Activated gamma-delta T cell treated with anti-CD3 and anti-CD28 coated beads, Interleukin-2, amount 50 U/mL, for 16 hours (primary cell): Measurements from ENCODE around the gene TNFAIP8L1.
"Not testable (repeated sequence)": the region's sequence is repeated elsewhere in the genome, so short reads cannot be mapped to it uniquely, and the experiment has no call there.

ENCODE experiments used
- DNase-seq: peaks from one replicate; pipeline ENCODE4 v3.0.0-alpha.2; 2020; ENCODE audit warnings: low read depth

Gene TNFAIP8L1

DNA sequence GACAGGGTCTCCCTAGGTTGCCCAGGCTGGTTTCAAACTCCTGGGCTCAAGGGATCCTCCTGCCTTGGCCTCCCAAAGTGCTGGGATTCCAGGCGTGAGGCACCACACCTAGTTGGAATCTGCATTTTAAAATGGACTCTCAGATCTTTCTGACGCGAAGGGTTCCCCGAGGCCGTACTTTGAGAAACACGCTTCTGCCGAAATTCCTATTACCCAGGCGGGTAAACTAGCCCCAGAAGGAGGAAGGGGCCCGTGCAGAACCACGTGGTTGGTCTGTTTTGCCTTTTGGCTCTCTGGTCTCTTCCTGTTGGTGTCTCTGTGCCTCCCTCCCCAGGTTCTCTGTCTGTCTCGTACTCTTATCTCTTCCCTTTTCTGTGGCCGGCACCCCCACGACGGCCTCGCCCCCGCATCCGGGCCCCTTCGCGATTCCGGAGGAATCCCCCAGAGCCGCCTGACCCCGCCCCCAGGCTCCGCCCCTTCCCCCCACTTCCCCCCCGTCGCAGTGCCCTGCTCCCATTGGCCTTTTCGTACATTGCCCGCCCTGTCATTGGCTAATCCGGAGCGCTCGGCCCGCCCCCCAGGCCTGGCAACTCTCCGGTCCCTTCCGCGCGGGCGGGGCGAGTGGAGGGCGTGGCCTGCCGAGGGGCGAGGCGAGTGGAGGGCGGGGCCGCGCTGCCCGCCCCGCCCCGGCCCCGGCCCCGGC, at the start of gene TNFAIP8L1:
TSS of gene TNFAIP8L1 (plus strand) at position 689 of the 703 bp plus-strand sequence. CDS start 12,354 bp downstream, outside the sequence.
- DNase-seq = peak; percentile 98

DNA sequence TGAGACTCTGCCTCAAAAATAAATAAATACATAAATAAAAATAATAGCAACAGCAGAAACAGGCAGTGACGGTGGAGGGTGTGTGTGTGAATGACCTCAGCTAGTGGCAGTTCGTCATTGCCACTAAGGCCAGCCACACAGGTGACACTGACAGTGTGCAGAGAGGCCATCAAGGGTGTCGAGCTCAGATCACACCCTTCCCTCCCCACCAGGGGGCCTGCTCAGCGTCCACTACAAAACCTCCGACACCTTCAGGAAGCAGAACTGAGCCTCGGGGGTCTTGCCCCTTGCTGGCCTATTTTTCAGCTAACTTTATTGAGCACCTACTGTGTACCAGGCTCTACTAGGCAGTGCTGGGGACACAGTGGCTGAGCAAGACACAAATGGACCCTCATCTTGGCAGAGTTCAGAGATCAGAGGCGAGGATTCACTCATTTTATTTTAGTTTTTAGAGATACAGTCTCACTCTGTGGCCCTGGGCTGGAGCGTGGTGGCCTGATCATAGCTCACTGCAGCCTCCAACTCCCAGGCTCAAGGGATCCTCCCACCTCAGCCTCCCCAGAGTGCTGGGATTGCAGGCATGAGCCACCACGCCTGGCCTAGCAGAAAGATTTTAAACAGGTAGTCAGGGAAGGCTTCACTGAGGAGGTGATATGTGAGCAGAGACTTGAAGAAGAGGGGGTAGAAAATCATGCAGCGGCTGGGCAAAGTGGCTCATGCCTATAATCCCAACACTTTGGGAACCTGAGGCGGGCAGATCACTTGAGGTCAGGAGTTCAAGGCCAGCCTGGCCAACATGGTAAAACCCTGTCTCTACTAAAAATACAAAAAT, 49.5 kb upstream of the TNFAIP8L1 start:
- DNase-seq = no peak

DNA sequence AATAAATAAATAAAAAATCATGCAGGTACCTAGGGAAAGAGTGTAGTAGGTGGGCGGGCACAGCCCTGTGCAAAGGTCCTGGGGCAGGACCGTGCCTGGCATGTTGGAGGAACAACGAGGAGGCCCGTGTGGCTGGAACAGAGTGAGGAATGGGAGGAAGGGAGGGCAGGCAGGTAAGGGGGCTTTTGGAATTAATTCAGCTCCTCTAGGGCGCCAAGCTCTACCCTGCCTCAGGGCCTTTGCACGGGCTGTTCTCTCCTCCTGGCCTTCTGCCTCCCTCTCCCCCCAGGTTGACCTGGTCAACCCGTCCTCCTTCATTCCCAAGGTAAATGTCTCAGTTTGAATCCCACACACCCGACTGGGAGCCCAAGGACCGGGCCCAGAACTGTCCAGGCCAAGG, 48.8 kb upstream of the TNFAIP8L1 start:
- DNase-seq = no peak

DNA sequence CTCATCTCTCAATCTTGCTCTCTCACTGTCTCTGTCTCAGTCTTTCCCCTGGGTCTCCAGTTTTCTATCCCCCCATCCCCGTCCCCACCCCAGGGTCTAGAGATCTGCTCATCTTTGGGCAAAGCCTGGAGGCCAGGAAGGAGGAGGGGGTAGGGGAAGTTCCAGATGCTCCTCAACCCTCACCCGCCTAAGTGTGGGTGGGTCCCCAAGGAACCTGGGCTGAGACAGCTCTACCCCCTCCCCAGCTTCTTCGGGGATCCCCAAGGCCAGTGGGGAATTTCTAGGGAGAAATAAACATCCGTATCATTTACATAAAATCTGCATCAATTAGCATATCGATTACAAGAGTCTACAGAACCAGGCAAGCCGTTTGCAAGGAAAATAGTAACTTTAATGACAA, 48.0 kb upstream of the TNFAIP8L1 start:
- DNase-seq = no peak

DNA sequence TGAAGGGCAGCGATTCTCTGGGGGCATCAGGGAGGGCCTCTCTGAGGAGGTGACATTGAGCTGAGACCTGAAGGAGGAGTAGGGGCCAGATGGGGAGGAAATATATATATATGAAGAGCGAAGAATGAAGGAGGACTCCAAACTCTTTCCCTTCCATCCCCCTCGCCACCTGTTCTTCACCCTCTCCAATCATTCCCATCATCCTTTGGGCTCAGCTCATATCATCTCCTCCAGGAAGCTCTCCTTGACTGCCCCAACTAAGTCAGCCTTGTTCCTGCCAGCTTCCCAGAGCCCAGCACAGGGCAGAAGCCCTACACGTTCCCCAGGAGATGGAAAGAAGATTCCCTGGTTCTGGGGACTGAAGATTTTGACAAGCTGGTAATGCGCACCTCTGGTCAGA, 46.9 kb upstream of the TNFAIP8L1 start:
- DNase-seq = no peak

DNA sequence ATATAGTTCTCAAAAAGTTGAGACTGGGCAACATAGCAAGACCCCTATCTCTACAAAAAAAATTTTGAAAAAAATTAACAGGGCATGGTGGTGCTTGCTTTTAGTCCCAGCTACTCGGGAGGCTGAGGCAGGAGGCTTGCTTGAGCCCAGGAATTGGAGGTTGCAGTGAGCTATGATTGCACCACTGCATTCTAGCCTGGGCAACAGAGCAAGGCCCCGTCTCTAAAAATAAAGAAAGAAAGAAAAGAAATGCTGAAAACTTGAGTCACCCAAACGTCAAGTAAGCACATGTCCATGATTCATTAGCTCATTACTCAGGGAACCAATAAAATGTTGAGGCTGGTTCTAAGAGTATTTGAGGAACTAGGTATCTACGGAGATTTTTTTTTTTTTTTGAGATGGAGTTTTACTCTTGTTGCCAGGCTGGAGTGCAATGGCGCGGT, 45.9 kb upstream of the TNFAIP8L1 start:
- DNase-seq = no peak

DNA sequence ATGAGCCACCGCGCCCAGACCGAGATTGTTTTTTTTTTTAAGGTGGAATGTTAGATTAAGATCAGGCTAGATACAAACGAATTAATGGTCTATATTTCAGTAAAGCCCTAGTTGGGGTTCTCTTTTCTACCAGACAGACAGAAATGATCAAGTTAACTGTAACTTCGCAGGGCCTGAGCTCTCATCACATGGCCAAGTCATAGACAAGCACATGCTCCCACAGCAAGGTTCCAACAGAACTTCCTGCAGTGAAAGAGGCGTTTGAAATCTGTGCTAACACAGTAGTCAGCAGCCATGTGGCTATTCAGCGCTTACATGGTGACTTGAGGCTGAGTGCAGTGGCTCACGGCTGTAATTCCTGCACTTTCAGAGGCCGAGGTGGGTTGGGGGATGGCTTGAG, 45.1 kb upstream of the TNFAIP8L1 start:
- DNase-seq = no peak

DNA sequence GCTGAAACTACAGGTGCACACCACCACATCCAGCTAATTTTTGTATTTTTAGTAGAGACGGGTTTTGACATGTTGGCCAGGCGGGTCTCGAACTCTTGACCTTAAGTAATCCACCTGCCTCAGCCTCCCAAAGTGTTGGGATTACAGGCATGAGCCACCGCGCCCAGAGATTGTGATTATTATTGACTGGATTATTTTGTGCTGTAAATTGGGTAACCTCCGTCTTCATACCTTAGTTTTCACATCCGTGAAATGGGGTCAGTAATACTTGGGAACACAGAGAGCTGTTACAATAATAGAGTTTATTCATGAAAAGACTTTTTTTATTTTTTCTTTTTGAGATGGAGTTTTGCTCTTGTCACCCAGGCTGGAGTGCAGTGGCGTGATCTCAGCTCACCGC, 44.2 kb upstream of the TNFAIP8L1 start:
- not testable (repeated sequence) for DNase-seq

DNA sequence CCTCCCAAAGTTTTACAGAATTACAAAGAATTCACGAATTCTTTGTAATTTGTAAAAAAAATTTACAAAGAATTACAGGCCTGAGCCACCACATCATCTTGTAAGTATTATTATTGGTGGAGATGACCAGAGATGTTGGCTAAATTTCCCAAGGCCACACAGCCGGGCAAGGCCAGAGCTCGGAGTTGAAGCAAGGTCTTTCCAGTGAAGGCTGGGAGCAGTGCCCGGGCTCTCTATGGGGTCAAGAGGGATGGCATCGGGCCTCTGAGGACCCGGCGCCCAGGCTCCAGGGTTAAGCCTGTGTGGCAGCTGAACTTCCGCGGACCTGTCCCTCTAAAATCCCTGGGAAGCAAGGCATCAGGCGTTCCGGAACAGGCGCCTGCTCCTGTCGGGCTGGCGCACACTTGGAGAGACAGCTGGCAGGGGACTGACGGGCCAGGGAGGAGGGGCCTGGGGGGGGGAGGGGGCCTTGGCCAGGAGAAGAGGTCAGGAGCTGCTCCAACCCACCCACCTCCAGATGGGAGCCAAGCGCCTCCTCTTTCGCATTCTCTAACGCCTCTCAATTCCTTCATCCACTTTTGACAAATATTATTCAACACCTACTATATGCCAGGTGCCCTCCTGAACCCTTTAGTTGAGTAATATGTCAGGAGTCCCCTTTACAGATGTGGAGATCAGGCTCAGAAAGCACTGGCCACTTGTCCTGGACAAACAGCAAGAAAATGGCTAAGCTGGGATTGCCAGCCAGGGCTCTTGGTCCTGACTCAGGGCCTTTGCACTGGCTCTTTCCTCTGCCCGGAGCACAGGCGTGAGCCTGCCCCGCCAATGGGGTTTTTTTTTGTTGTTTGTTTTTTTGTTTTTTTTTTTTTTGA, 43.0 kb upstream of the TNFAIP8L1 start:
- DNase-seq = no peak

DNA sequence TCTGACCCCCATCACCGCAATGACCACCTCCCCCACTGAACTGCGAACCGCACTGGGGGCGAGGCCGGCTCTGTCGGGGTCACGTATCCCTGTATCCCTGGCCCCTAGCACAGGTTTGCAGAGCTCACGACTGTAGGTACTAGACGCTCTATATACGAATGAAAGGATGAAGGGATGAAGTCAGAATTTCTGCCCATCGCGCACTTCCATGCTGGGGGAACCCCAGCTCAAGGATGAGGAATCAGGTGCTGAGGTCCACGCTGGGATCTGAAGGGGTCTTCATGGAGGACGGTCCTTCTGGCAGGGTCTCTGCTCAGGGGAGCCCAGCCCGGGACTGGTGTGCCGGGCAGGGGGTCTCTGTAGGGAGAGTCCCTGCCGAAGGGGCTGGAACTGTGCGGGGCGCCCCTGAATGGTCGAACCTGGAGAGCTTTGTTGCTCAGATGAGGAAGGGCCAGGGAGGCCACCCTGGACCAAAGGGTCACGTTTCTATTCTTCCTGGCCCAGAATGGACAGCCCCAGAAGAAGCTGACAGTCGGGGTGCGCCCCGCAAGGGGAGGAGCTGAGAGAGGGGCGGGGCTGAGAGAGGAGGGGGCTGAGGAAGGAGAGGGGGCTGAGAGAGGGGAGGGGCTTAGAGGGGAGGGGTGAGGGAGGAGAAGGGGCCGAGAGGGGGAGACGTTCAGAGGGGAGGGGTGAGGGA, 41.9 kb upstream of the TNFAIP8L1 start:
- DNase-seq = no peak

DNA sequence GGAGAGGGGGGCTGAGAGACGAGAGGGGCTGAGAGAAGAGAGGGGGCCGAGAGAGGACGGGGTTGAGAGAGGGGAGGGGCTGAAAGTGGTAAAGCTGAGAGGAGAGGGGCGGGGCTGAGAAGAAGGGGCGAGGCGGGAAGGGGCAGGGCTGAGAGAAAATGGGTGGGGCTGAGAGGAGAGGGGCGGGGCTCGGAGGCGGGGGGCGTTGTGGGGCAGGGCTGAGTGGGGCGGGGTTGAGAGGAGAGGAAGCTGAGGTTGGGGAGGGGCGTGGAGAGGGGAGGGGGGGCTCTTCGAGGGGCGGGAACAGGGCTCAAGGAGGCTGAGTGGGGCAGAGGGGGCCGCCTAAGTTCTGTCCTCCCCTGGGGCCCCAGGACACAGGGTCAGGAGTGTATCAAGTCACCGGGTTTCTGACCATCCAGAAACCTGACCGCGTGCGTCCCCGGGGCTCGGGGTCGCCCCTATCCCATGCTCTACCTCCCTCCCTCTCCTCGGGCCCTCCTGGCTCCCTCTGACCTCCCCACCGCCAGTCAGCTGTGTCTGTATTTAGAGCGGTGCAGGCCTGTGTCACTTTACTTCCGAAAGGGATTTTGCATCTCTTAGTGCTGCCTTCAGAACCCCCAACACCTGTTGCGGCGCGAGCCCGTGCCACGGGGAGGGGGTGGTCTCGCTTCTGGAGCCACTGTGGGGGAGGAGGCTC, 41.2 kb upstream of the TNFAIP8L1 start:
- peak; percentile 24 for DNase-seq

DNA sequence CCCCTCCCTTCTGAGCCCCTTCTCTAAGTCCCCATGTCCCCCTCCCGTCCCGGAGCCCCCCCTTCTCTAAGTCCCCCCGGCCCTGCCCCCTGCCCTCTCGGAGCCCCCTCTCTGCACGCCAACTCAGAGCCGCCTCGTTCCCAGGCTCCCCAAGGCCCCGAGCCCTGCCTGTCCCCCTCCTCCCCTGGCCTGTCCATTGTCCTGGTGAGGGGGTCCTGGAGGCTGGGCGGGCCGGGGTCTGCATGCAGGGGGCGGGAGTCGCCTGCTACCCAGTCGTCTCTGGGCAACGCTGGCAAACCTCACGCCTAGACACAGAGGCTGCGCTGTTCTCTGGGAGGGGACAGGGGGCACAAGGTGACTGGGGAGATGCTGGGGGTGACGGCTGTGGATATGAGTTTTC, 40.6 kb upstream of the TNFAIP8L1 start:
- DNase-seq = no peak

DNA sequence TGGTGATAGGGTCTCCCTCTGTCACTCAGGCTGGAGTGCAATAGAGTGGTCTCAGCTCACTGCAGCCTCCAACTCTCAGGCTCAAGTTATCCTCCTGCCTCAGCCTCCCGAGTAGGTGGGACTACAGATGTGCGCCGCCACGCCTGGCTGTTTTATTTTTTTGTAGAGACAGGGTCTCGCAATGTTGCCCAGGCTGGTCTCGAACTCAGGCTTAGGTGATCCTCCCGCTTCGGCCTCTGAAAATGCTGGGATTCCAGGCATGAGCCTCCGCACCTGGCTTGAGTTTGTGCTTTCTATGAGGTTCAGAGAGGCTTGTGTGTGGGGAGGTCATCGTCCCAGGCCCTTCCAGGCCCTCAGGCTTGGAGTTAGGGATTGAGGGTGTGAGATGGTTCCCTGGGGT, 39.2 kb upstream of the TNFAIP8L1 start:
- no peak for DNase-seq

DNA sequence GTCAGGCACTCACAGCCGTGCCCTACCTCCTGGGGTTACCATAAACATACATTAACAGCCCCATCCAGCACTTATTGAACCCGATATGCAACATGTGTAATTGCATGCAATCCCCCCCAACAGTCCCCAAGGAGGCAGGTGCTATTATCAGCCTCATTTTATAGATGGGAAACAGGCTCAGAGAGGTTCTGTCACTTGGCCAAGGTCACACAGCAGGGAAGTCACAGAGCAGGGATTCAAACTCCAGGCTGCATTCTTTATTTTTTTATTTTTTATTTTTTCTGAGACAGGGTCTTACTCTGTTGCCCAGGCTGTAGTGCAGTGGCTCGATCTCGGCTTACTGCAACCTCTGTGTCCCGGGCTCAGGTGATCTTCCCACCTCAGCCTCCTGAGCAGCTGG, 38.4 kb upstream of the TNFAIP8L1 start:
- DNase-seq = no peak

DNA sequence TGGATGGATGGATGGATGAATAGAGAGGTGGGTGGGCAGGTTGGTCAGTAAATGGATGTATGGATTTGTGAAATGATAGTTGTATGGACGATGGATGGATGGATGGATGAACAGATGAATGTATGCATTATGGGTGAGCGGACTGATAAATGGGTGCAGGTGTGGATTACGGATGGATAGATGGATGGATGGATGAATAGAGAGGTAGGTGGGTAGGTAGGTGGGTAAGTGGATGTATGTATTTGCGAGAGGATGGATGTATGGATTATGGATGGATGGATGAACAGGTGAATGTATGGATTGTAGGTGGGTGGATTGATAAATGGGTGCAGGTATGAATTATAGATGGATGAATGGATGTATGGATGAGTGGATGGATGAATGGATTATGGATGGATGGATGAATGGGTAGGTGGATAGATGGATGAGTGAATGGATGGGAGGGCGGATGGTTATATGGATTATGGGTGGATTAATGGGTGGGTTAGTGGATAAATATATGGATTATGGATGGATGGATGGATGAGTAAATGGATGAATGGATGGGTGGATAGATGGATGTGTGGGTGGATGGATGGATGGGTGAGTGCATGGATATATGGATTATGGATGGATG, 37.0 kb upstream of the TNFAIP8L1 start:
- no peak for DNase-seq

DNA sequence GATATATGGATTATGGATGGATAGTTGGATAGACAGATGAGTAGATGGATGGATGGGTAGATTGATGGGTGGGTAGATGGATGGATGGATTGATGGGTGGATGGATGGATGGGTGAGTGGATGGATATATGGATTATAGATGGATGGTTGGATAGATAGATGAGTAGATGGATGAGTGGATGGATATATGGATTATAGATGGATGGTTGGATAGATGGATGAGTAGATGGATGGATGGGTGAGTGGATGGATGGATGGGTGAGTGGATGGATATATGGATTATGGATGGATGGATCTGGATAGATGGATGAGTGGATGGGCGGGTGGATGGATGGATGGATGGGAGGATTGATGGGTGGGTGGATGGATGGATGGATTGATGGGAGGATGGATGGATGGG, 36.4 kb upstream of the TNFAIP8L1 start:
- no peak for DNase-seq

DNA sequence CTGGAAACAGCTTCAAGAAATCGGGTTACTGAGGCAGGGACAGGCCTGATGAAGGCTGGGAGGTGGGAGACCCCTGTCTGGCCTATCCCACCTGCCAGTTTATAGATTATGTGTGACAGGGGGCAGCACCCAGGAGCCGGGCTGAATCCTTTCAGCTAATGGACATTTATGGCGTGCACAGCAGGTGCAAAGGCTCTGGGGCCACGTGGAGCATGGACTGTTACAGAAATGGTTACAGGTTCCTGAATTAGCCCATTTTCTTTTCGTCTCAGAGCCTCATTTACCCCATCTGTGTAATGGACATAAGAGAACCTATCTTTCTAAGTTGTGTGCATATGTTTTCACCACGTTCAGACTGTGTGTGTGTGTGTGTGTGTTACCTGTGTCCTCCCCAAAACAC, 34.4 kb upstream of the TNFAIP8L1 start:
- no peak for DNase-seq

DNA sequence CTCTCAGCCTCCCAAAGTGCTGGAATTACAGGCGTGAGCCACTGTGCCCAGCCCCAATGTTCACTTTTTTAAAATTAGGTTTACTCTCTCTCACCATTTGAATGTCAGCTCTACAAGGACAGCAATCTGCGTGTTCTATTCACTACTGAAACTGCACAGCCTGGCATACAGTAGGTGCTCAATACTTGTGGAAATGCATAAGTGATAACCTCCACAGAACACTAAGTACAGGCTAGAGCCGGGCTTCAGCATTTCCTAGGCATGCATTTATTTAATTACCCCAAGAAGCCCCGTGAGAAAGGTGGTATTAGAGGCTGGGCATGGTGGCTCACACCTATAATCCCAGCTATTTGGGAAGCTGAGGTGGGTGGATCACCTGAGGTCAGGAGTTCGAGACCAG, 33.1 kb upstream of the TNFAIP8L1 start:
- DNase-seq = no peak

DNA sequence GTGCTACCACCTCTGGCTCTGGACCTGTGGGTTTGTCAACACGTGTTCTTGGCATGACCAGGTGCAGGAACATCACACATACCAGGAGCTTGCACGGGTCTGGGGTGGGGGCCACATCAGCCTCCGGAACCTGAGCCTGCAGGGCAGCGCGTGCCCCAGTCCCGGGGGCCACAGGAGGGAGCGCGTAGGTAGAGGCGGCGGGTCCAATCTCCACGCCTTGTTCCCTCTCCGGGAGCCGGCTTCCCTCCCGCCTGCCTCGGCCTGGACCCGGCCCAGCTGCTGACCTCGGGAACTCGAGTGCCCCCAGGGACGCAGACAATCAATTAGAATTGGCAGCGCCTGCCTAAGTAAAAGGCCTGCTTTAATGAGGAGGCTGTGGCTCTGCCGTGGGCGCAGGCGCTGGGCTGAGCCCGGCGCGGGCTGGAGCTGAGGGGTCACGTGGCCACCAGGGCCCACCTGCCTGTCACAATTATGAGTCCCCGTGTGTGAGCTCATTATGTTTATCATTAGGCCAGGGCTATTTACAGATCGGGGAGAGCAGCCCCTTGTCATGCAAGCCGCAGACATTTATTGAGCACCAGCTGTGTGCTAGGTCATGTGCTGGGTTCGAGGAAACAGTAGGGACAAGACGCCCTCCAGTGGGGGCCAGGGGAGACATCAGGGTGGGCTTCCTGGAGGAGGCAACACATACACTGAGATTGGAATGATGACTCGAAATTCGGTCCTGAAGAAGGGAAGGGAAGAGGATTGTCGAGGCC, 32.2 kb upstream of the TNFAIP8L1 start:
- no peak for DNase-seq

DNA sequence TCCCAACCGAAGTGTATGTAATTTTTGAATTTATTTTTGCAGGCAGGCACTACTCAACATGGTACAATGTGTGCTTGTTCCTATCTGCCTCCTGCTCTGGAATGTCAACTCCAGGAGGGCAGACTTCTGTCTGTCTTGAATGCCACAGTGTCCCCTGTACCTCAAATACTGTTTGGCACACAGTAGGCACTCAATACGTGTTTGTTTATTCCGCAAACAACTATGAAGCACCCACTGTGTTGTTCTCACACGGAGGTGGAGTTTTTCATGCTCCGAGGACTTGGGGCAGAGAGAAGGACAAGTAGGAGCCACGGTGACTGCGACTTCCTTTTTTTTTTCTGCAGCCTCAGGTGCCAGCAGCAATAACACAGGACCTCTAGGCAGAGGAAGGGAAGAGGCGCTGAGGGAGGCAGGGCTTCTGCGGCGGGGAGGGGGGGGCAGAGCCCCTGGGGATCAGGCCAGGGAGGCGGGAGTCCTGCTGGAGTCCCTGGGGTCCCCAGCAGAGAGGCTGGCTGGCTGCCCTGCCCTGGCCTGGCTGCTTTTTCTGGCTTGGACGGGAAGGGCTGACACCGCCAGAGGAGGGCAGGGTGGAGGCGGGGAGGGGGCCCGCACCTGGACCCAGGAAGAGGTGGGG, 29.3 kb upstream of the TNFAIP8L1 start:
- no peak for DNase-seq
